DND-41 (cell line): ENCODE results near the gene FOXD2.
"Not testable (repeated sequence)": the region's sequence is repeated elsewhere in the genome, so short reads cannot be mapped to it uniquely, and the experiment has no call there.

Experiments used
- EZH2 ChIP-seq: IDR thresholded peaks from 3 replicates; pipeline ENCODE4 v1.6.1; 2012; ENCODE audit warnings: borderline replicate concordance, low read depth, mild to moderate bottlenecking, moderate library complexity, low read length, inconsistent platforms; ENCODE audit not compliant: severe bottlenecking
- TF ChIP-seq, protein P1 (sequence below): IDR thresholded peaks from 2 replicates; pipeline ENCODE4 v1.5.1; 2012; ENCODE audit warnings: borderline replicate concordance, low read length, moderate library complexity, mild to moderate bottlenecking; ENCODE audit not compliant: poor library complexity, severe bottlenecking; ENCODE audit errors: extremely low read depth

DNA sequence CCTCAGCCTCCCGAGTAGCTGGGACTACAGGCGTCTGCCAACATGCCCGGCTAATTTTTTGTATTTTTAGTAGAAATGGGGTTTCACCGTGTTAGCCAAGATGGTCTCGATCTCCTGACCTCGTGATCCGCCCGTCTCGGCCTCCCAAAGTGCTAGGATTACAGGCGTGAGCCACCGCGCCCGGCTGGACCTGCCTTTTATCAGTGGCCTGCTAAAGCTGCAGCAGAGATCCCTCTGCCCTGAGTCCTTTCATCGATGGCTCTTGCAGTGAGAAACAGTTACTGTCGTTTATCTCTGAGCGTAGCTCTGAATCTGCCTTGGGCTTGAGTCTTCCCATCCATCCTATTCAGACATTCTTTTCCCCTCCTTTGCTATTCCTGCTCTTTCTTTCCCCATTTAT is 19.7 kb downstream of the FOXD2 start:
- TF ChIP-seq, protein P1, sequence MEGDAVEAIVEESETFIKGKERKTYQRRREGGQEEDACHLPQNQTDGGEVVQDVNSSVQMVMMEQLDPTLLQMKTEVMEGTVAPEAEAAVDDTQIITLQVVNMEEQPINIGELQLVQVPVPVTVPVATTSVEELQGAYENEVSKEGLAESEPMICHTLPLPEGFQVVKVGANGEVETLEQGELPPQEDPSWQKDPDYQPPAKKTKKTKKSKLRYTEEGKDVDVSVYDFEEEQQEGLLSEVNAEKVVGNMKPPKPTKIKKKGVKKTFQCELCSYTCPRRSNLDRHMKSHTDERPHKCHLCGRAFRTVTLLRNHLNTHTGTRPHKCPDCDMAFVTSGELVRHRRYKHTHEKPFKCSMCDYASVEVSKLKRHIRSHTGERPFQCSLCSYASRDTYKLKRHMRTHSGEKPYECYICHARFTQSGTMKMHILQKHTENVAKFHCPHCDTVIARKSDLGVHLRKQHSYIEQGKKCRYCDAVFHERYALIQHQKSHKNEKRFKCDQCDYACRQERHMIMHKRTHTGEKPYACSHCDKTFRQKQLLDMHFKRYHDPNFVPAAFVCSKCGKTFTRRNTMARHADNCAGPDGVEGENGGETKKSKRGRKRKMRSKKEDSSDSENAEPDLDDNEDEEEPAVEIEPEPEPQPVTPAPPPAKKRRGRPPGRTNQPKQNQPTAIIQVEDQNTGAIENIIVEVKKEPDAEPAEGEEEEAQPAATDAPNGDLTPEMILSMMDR: not testable (repeated sequence)
- TF ChIP-seq EZH2: not testable (repeated sequence)
